IMR-90 (cell line): ENCODE measurements around the gene ACP2. TPM values are rescaled to one million over a fixed set of nuclear protein-coding genes. Genes with fewer than 3 reads are reported as not detected.
"Not testable (repeated sequence)": the region's sequence is repeated elsewhere in the genome, so short reads cannot be mapped to it uniquely, and the experiment has no call there.

ENCODE experiments used
- ATAC-seq: fragments of 200-7000 bp; cut with Tn5 transposase; 2 replicates; pipeline ENCODE4 v1.9.1; 2020; ENCODE audit warnings: low read depth, mild to moderate bottlenecking, moderate library complexity
- BruUV-seq: library from RNA; stranded (reverse); fragments of 400-500 nt; replicated peaks from 2 replicates; lab custom pipeline; 2021; lab: Mats Ljungman, UMichigan
- CTCF ChIA-PET: fragments of 300-600 bp; formaldehyde crosslinking; extraction: SDS; loops from one replicate; lab custom pipeline; 2021; ENCODE audit warnings: antibody characterized with exemption; lab: Yijun Ruan, JAX
- POLR2A ChIA-PET: fragments of 300-600 bp; sonication (Branson Sonifier 250); formaldehyde crosslinking; loops from one replicate; lab custom pipeline; 2022; ENCODE audit warnings: antibody characterized with exemption; ENCODE audit not compliant: unreplicated experiment; lab: Charles Lee
- DNase-seq: peaks from one replicate; pipeline ENCODE4 v3.0.0; 2013
- H2AFZ ChIP-seq: replicated peaks from 2 replicates; pipeline ENCODE3; 2013; ENCODE audit warnings: low read length, mild to moderate bottlenecking; ENCODE audit not compliant: poor library complexity
- H2AK5ac ChIP-seq: 2 replicates; pipeline ENCODE4 v1.6.1; 2013; ENCODE audit warnings: low read depth, low read length, inconsistent platforms
- H2AK9ac ChIP-seq: replicated peaks from 2 replicates; pipeline ENCODE3; 2013; ENCODE audit warnings: mild to moderate bottlenecking, low read depth, low read length, moderate library complexity; ENCODE audit not compliant: poor library complexity
- H2BK120ac ChIP-seq: 2 replicates; pipeline ENCODE4 v1.6.1; 2013; ENCODE audit warnings: low read depth, low read length, inconsistent platforms
- H2BK15ac ChIP-seq: 3 replicates; pipeline ENCODE4 v1.6.1; 2013; ENCODE audit warnings: low read depth, low read length, inconsistent platforms
- H2BK20ac ChIP-seq: 2 replicates; pipeline ENCODE4 v1.6.1; 2013; ENCODE audit warnings: low read depth, mild to moderate bottlenecking, inconsistent platforms, low read length, moderate library complexity
- H2BK5ac ChIP-seq: 2 replicates; pipeline ENCODE4 v1.6.1; 2013; ENCODE audit warnings: mild to moderate bottlenecking, low read depth, low read length, inconsistent platforms; ENCODE audit not compliant: poor library complexity, severe bottlenecking
- H3K14ac ChIP-seq: replicated peaks from 2 replicates; pipeline ENCODE4 v1.6.1; 2013; ENCODE audit warnings: low read depth, low read length, inconsistent platforms
- H3K18ac ChIP-seq: 2 replicates; pipeline ENCODE4 v1.6.1; 2013; ENCODE audit warnings: low read depth, low read length, control low read depth
- H3K23ac ChIP-seq: 2 replicates; pipeline ENCODE4 v1.6.1; 2013; ENCODE audit warnings: low read depth, low read length, inconsistent platforms
- H3K27ac ChIP-seq: 2 replicates; pipeline ENCODE4 v1.5.1; 2013; ENCODE audit warnings: mild to moderate bottlenecking, control low read depth, low read length; ENCODE audit not compliant: insufficient read depth
- H3K27me3 ChIP-seq: 2 replicates; pipeline ENCODE4 v1.6.1; 2013; ENCODE audit warnings: low read length; ENCODE audit not compliant: control insufficient read depth, insufficient read depth
- H3K36me3 ChIP-seq: 2 replicates; pipeline ENCODE4 v1.6.1; 2013; ENCODE audit warnings: low read length, mixed read lengths; ENCODE audit not compliant: control insufficient read depth, insufficient read depth
- H3K4ac ChIP-seq: 2 replicates; pipeline ENCODE4 v1.6.1; 2013; ENCODE audit warnings: low read depth, low read length, inconsistent platforms
- H3K4me1 ChIP-seq: 2 replicates; pipeline ENCODE4 v1.6.1; 2013; ENCODE audit warnings: low read length, mixed read lengths; ENCODE audit not compliant: control insufficient read depth, insufficient read depth
- H3K4me2 ChIP-seq: 2 replicates; pipeline ENCODE4 v1.6.1; 2013; ENCODE audit warnings: low read depth, mild to moderate bottlenecking, control low read depth, low read length, moderate library complexity
- H3K4me3 ChIP-seq: 2 replicates; pipeline ENCODE4 v1.5.1; 2013; ENCODE audit warnings: low read depth, mild to moderate bottlenecking, control low read depth, low read length, moderate library complexity; ENCODE audit not compliant: insufficient read depth
- H3K56ac ChIP-seq: 2 replicates; pipeline ENCODE4 v1.6.1; 2013; ENCODE audit warnings: low read length, inconsistent platforms; ENCODE audit not compliant: insufficient read depth; ENCODE audit errors: extremely low read depth
- H3K79me1 ChIP-seq, 2 experiments: 2 replicates each; pipeline ENCODE4 v1.6.1; 2013; ENCODE audit warnings: low read length in 2 of 2, inconsistent platforms in 1 of 2, low read depth in 1 of 2
- H3K9ac ChIP-seq: 2 replicates; pipeline ENCODE4 v1.6.1; 2013; ENCODE audit warnings: low read depth, low read length, control low read depth
- H3K9me1 ChIP-seq: 2 replicates; pipeline ENCODE4 v1.6.1; 2013; ENCODE audit warnings: low read length, inconsistent platforms; ENCODE audit not compliant: insufficient read depth
- H3K9me3 ChIP-seq: 2 replicates; pipeline ENCODE4 v1.6.1; 2013; ENCODE audit warnings: low read length; ENCODE audit not compliant: control insufficient read depth, insufficient read depth
- H4K20me1 ChIP-seq: 2 replicates; pipeline ENCODE4 v1.6.1; 2013; ENCODE audit warnings: low read length, inconsistent platforms; ENCODE audit not compliant: insufficient read depth
- H4K5ac ChIP-seq: 2 replicates; pipeline ENCODE4 v1.6.1; 2013; ENCODE audit warnings: mild to moderate bottlenecking, low read depth, low read length, control low read depth
- H4K8ac ChIP-seq, 2 experiments: 2 replicates each; pipeline ENCODE4 v1.6.1; 2013; ENCODE audit warnings: low read depth in 2 of 2, low read length in 2 of 2, control low read depth in 1 of 2, inconsistent platforms in 1 of 2
- H4K91ac ChIP-seq: 2 replicates; pipeline ENCODE4 v1.6.1; 2013; ENCODE audit warnings: low read depth, low read length, inconsistent platforms; ENCODE audit not compliant: insufficient read depth
- WGBS, 2 experiments: methylation state at CpG; one replicate each; pipeline versions ENCODE4 v1.1.5 to v1.1.7; 2013; ENCODE audit warnings: missing lambda C conversion rate in 2 of 2; ENCODE audit not compliant: insufficient read length in 1 of 2; ENCODE audit errors: extremely low coverage in 2 of 2; 5-methylcytosine and 5-hydroxymethylcytosine counted together
- dilution Hi-C: fragments of 300-500 bp; cut with HindIII; formaldehyde crosslinking; loops from one replicate; pipeline ENCODE4 v1.14.3; 2018; ENCODE audit warnings: low sequenced_read_pairs; ENCODE audit not compliant: unreplicated experiment
- in situ Hi-C: fragments of 300-500 bp; cut with MboI; formaldehyde crosslinking; loops from 3 replicates; pipeline ENCODE4 v1.14.3; 2019; ENCODE audit warnings: low sequenced_read_pairs, inconsistent platforms, mixed read lengths
- intact Hi-C: fragments of 100-400 bp; cut with micrococcal nuclease; formaldehyde crosslinking; loops from 2 replicates; pipeline ENCODE4 v1.10.0; 2022
- polyA plus RNA-seq, 3 experiments: library from polyadenylated mRNA; depleted of rRNA; stranded (reverse); fragments of >200 nt; gene quantifications; 2 replicates each; pipeline ENCODE4 v1.2.3, GENCODE V29; 2012; ENCODE audit warnings: low replicate concordance in 1 of 3
- total RNA-seq: library from RNA; depleted of rRNA; stranded (reverse); fragments of >200 nt; gene quantifications from 2 replicates; pipeline ENCODE4 v1.2.3, GENCODE V29; 2012

ACP2 gene
- total and polyA plus RNA-seq, 2 of the 4 experiments (the other 2 are of a cell fraction), result 17.7 to 23.6 TPM

GRCh38 chr11:47198161-47198560, 50.5 kb downstream of the ACP2 start:
- H3K27ac ChIP-seq, intact Hi-C loops, dilution Hi-C loops, in situ Hi-C loops, H3K56ac ChIP-seq, H3K4ac ChIP-seq, H3K4me1 ChIP-seq, H4K5ac ChIP-seq, H4K20me1 ChIP-seq, POLR2A ChIA-PET, H2BK20ac ChIP-seq, H2BK5ac ChIP-seq, H3K36me3 ChIP-seq, H3K9me1 ChIP-seq, H4K8ac ChIP-seq, CTCF ChIA-PET, BruUV-seq, H3K4me3 ChIP-seq, H3K9me3 ChIP-seq, H3K18ac ChIP-seq, H3K4me2 ChIP-seq, H2BK120ac ChIP-seq, H2AK5ac ChIP-seq, DNase-seq, H2BK15ac ChIP-seq, ATAC-seq, H2AK9ac ChIP-seq, H2AFZ ChIP-seq, H3K79me1 ChIP-seq, H3K14ac ChIP-seq, H3K9ac ChIP-seq, H4K91ac ChIP-seq, H3K23ac ChIP-seq: not testable (repeated sequence)
- no CpG with 5 or more reads among the region's 9 CpGs for WGBS, 2 experiments
- H3K27me3 ChIP-seq, result peaks cover 20% of the 10 kb centered on the region
